Neural progenitor cell (in vitro differentiated cells): ENCODE results near the gene GNAT3. TPM values are rescaled to one million over a fixed set of nuclear protein-coding genes. Genes with fewer than 3 reads are reported as not detected.

ENCODE experiments used
- DNase-seq: peaks from one replicate; pipeline ENCODE4 v3.0.0-alpha.2; 2016; ENCODE audit warnings: low spot score
- H2AFZ ChIP-seq: fragments of 200-600 bp; sonication (generic); replicated peaks from 2 replicates; pipeline ENCODE4 v1.6.1; 2016; ENCODE audit warnings: antibody characterized with exemption
- H3F3A ChIP-seq: fragments of 200-600 bp; sonication (generic); 2 replicates; pipeline ENCODE4 v1.6.1; 2016; ENCODE audit warnings: antibody characterized with exemption, low read depth
- H3K27ac ChIP-seq: fragments of 200-600 bp; sonication (generic); 2 replicates; pipeline ENCODE4 v1.5.1; 2016; ENCODE audit warnings: mild to moderate bottlenecking
- H3K27me3 ChIP-seq: fragments of 200-600 bp; sonication (generic); 2 replicates; pipeline ENCODE4 v1.6.1; 2016; ENCODE audit warnings: mild to moderate bottlenecking, moderate library complexity
- H3K36me3 ChIP-seq: fragments of 200-600 bp; sonication (generic); 2 replicates; pipeline ENCODE4 v1.5.1; 2016
- H3K4me1 ChIP-seq: fragments of 200-600 bp; sonication (generic); 2 replicates; pipeline ENCODE4 v1.6.1; 2016; ENCODE audit warnings: mixed run types
- H3K4me2 ChIP-seq: fragments of 200-600 bp; sonication (generic); 2 replicates; pipeline ENCODE4 v1.6.1; 2016
- H3K4me3 ChIP-seq: fragments of 200-600 bp; sonication (generic); 2 replicates; pipeline ENCODE4 v1.5.1; 2016
- H3K79me2 ChIP-seq: fragments of 200-600 bp; sonication (generic); 2 replicates; pipeline ENCODE4 v1.6.1; 2016; ENCODE audit warnings: low read depth
- H3K9ac ChIP-seq: fragments of 200-600 bp; sonication (generic); 2 replicates; pipeline ENCODE4 v1.6.1; 2016
- H3K9me3 ChIP-seq: fragments of 200-600 bp; sonication (generic); 2 replicates; pipeline ENCODE4 v1.5.1; 2016; ENCODE audit warnings: low read depth
- H4K20me1 ChIP-seq: fragments of 200-600 bp; sonication (generic); 2 replicates; pipeline ENCODE4 v1.6.1; 2016; ENCODE audit warnings: low read depth
- H3K27ac Mint-ChIP-seq: 3 replicates; pipeline ENCODE4 v1.8.0; 2021; ENCODE audit warnings: mixed read lengths
- H3K27me3 Mint-ChIP-seq: 2 replicates; pipeline ENCODE4 v1.8.0; 2022; ENCODE audit warnings: low read depth, mild to moderate bottlenecking, inconsistent platforms, moderate library complexity, mixed read lengths; ENCODE audit not compliant: insufficient read depth
- H3K36me3 Mint-ChIP-seq: 3 replicates; pipeline ENCODE4 v1.8.0; 2021; ENCODE audit warnings: mixed read lengths
- H3K4me1 Mint-ChIP-seq: 3 replicates; pipeline ENCODE4 v1.8.0; 2021; ENCODE audit warnings: mixed read lengths
- H3K4me3 Mint-ChIP-seq: 3 replicates; pipeline ENCODE4 v1.8.0; 2021; ENCODE audit warnings: mild to moderate bottlenecking, moderate library complexity, mixed read lengths
- H3K9me3 Mint-ChIP-seq: 3 replicates; pipeline ENCODE4 v1.8.0; 2020; ENCODE audit warnings: mixed read lengths
- CTCF ChIP-seq: fragments of 200-600 bp; sonication (generic); IDR thresholded peaks from 2 replicates; pipeline ENCODE4 v1.5.1; 2017; ENCODE audit warnings: antibody characterized with exemption, mild to moderate bottlenecking
- EZH2 ChIP-seq: fragments of 200-600 bp; sonication (generic); IDR thresholded peaks from 2 replicates; pipeline ENCODE4 v1.6.1; 2017; ENCODE audit warnings: antibody characterized with exemption, mild to moderate bottlenecking, moderate library complexity
- EZH2phosphoT487 ChIP-seq: fragments of 200-600 bp; sonication (generic); IDR thresholded peaks from 2 replicates; pipeline ENCODE4 v1.6.1; 2017; ENCODE audit warnings: antibody characterized with exemption
- total RNA-seq: library from RNA; depleted of rRNA; stranded (reverse); fragments of >200 nt; gene quantifications from 2 replicates; pipeline ENCODE4 v1.2.3, GENCODE V29; 2015; ENCODE audit warnings: low replicate concordance

The GNAT3 gene
- total RNA-seq, 1 donor from 2014 or later = not detected

- no peaks in the 10 kb centered on the region for H4K20me1 ChIP-seq
- H3K9me3 ChIP-seq = no peaks in the 10 kb centered on the region
- no peak overlapping the region for H3K4me3 ChIP-seq
- Mint-ChIP-seq H3K36me3 (no peaks in the 10 kb centered on the region), H3K4me1 (no peaks in the 10 kb centered on the region), H3K27me3 (no peaks in the 10 kb centered on the region), H3K4me3 (no peak overlapping the region), H3K9me3 (no peaks in the 10 kb centered on the region), H3K27ac (no peak overlapping the region)
- no peak overlapping the region for H3K27ac ChIP-seq
- no peak overlapping the region for H3K9ac ChIP-seq
- no peak for DNase-seq
- no peak overlapping the region for H3K4me2 ChIP-seq
- no peaks in the 10 kb centered on the region for H3K27me3 ChIP-seq
- no peaks in the 10 kb centered on the region for H3K4me1 ChIP-seq
- H3K79me2 ChIP-seq = no peaks in the 10 kb centered on the region
- H2AFZ ChIP-seq = no peak overlapping the region
- no peaks in the 10 kb centered on the region for H3K36me3 ChIP-seq
- no peaks in the 10 kb centered on the region for H3F3A ChIP-seq
- no peak for TF ChIP-seq EZH2
- TF ChIP-seq CTCF = no peak
- TF ChIP-seq EZH2phosphoT487 = no peak
Measured at GRCh38 chr7:80488406-80488805, 23.5 kb downstream of the GNAT3 start.

- Histone ChIP-seq H3K4me3 (no peak overlapping the region), H3K27ac (no peak overlapping the region), H2AFZ (no peak overlapping the region), H3K27me3 (no peaks in the 10 kb centered on the region), H3K9me3 (no peaks in the 10 kb centered on the region), H3K9ac (no peak overlapping the region), H3K4me2 (no peak overlapping the region), H3K79me2 (no peaks in the 10 kb centered on the region), H4K20me1 (no peaks in the 10 kb centered on the region), H3F3A (no peaks in the 10 kb centered on the region), H3K36me3 (no peaks in the 10 kb centered on the region), H3K4me1 (no peaks in the 10 kb centered on the region)
- TF ChIP-seq CTCF (no peak), EZH2phosphoT487 (no peak), EZH2 (no peak)
- no peaks in the 10 kb centered on the region for H3K27me3 Mint-ChIP-seq
- no peaks in the 10 kb centered on the region for H3K9me3 Mint-ChIP-seq
- H3K27ac Mint-ChIP-seq = no peak overlapping the region
- H3K36me3 Mint-ChIP-seq = no peaks in the 10 kb centered on the region
- H3K4me1 Mint-ChIP-seq = peaks cover 2% of the 10 kb centered on the region
- H3K4me3 Mint-ChIP-seq = no peak overlapping the region
- DNase-seq = no peak
Measured at GRCh38 chr7:80485721-80486120, 26.1 kb downstream of the GNAT3 start.

GRCh38 chr7:80482950-80483349, 28.9 kb downstream of the GNAT3 start:
- no peak overlapping the region for H3K27ac Mint-ChIP-seq
- H4K20me1 ChIP-seq = no peaks in the 10 kb centered on the region
- H3K36me3 ChIP-seq = no peaks in the 10 kb centered on the region
- no peaks in the 10 kb centered on the region for H3F3A ChIP-seq
- no peaks in the 10 kb centered on the region for H3K36me3 Mint-ChIP-seq
- no peak overlapping the region for H3K27ac ChIP-seq
- H3K79me2 ChIP-seq = no peaks in the 10 kb centered on the region
- no peak overlapping the region for H3K4me3 ChIP-seq
- H3K9ac ChIP-seq = no peak overlapping the region
- H3K4me1 ChIP-seq = no peaks in the 10 kb centered on the region
- H3K9me3 ChIP-seq = no peaks in the 10 kb centered on the region
- DNase-seq = no peak
- no peaks in the 10 kb centered on the region for H3K27me3 Mint-ChIP-seq
- peaks cover 2% of the 10 kb centered on the region for H3K4me1 Mint-ChIP-seq
- no peaks in the 10 kb centered on the region for H3K9me3 Mint-ChIP-seq
- no peaks in the 10 kb centered on the region for H3K27me3 ChIP-seq
- TF ChIP-seq EZH2 = no peak
- TF ChIP-seq EZH2phosphoT487 = no peak
- no peak for TF ChIP-seq CTCF
- H2AFZ ChIP-seq = no peak overlapping the region
- no peak overlapping the region for H3K4me2 ChIP-seq
- H3K4me3 Mint-ChIP-seq = no peak overlapping the region
